ENCODE data around the gene KCNAB2.
A peak's percentile ranks its signal among the peaks of the same experiment; 100 is the strongest.

The KCNAB2 gene

DNA sequence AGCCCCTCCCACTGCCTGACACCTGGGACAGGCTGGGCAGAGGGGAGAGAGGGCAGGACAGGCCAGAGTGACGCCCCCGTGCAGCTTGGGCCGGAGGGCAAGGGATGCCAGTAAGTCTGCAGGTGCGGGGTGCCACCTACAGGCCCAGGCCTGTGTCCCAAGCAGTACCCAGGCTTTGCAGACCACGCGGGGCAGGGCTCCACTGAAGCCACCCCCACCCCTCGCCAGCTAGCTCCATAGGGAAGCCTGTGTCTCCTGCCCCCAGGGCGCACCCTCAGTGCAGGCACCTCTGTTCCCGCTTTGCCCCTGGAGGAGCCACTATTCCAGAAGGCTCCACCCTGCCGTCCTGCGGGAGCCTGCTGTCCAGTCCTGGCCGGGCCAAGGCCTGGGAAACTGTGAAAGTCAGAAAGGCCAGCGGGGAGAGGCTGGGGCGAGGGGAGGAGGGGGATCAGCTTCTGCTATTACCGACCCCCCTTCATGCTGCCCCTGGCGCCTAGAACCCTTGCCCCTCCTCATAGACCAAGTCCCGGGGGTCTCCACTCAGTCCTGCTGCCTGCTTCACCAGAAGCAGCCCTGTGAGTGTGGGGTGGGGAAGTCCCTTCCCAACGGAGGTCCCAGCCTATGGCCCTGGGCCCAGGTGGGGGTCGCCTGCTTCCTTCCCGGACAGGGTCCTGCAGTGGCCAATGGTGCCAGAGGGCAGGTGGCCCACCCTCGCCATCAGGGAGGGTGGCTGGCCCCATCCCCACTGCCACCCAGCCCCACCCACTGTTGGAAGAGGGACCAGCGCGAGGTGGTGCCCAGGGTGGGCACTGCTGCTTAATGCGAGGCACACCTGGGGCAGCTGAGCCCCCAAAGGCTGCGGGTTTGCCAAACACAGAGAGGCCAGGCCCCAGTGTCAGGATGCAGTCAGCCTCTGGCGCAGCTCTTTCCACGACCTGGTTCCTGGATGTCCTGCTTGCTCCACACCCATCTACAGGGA lies 54.4 kb downstream of the KCNAB2 start:
- no peak for DNase-seq

DNA sequence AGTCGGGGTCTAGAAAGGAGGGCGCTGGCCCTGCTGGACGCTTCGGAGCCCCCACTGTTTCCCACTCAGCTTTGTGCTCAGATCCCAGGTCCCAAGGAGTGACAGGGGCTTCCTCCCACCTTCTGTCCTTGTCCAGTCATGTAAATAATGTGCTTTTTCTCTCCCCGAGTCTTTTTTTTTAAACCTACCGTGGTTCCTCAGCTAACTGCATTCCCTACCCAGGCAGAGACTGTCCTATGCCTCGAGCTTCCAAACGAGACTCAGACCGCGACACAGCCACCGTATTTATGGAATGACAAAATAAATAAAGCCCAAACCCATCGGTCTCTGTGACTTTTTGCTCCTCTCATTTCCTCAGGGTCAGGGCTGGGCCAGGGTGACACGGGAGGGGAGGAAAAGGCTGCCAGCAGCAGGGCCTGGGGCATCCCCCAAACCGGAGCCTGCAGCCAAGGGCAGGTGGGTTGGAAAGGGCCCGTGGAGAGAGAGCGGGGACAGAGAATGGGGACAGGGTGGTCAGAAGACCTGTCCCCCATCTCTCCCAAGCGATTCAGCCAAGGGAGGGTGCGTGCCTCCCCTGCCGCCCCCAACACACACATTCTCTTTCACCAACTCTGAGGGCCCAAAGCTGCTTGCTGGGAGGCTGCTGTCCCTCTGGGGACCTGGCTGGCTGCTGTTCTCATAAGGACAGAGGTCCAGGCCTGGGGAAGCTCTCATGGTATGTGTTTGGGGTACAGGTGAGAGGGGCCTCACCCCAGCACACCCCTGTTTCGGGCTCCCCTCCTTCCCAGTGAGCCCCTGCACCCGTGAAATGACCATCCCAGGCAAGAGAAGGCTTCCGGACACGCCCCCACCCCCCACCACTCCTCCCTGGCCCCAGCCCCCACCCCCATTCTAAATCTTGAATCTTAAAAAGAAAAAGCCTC lies 55.4 kb downstream of the KCNAB2 start:
- DNase-seq, result no peak

DNA sequence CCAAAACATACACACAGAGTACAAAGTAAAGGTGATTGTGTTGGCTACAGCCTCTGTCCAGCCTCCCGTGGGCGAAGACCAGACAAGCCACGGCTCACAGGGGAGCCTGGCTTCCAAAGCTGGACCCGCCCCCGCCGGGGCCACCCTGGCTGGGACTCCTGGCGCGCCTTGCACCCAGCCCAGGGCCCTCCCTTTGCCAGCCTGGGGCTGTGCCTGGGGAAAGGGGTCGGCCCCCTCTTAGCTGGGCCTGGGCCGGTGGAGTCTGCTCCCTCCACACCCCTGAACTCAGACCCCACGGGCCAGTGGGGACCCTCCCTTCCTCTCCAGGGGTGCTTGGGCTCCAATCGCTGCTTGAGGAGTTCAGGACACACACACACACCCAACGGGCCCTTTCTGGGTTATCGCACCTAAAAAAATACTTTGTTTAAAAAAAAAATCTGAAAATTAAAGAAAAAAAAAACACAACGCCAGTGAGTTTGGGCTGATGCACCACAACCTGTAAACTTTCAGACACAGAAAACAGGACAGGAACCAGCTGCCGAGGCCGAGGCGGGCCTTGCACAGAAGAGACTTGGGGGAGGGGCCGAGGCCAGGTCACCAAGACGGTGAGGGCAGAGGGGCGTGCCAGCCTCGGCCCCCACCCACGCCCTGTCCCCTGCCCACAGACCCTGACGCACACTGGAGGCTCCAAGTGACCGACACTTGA lies 56.3 kb downstream of the KCNAB2 start:
- DNase-seq, result no peak

DNA sequence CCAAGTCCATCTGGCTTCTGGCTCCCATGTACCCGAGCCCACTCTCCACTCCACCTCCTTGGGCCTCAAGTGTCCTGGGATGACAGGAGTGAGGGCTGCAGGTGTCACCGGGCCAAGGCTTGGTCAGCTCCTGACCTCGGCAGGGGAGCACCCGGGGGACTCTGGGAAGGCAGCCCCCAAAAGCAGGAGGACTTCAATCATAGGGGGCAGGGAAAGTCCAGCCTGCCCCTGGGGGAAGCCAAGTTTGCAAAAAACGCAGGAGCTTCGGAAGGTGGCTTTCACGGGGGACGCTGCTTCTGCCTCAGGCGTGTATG lies 56.8 kb downstream of the KCNAB2 start:
- no peak for DNase-seq

DNA sequence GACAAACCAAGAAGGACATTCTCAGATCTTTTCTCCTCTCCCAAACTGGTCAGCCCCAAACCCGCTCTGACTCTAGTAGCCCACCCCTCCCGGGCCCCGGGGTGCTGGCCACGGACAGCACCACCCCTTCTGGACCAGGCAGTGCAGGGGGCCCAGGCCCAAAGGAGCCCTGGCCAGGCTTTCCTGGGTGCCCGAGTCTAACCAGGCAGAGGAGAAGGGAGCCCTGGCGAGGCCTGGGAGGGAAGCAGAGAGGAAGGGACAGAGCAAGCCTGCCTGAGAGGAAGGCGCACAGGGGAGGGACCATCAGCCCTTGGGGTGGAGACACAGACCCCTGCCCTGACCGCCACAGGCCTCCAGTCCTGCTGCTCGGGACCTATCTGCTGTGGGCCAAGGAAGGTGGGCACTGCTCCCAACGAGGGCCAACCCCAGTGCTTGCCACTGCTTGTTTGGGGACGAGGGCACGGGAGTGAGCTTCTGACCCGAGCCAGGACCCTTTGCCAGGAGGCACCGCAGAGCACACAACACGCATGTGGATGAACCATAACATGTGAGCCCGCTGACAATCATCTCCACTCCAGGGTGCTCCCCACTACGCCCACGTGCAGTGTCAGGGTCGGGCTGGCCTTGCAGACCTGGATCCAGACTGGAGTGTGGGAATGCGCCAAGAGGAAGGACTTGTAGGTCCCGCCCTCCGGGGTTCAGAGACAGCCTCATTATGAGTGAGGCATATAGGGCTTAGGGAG lies 57.6 kb downstream of the KCNAB2 start:
- no peak for DNase-seq

GRCh38 chr1:6103854-6104530 lies 58.3 kb downstream of the KCNAB2 start:
- DNase-seq, result no peak

DNA sequence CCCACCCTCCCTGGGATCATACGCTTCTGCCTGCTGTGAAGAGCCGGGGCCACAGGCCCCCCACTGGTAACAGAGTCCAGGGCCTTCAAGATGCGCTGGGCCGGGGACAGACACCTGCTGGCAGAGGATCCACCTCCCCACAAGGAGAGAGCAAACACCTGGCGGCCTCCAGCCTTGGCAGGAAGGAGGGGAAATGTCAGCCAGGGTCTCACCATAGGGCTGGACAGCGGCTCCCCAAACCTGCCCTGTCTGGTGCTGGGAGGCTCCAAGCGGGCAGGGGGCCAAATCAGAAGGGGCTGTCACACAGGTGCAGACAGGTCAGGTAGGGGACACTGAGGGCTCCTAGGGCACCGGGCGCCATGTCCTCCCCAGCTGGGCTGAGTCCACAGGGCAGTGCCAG lies 58.9 kb downstream of the KCNAB2 start:
- DNase-seq, result no peak

GRCh38 chr1:6105218-6105679 lies 59.6 kb downstream of the KCNAB2 start:
- no peak for DNase-seq

DNA sequence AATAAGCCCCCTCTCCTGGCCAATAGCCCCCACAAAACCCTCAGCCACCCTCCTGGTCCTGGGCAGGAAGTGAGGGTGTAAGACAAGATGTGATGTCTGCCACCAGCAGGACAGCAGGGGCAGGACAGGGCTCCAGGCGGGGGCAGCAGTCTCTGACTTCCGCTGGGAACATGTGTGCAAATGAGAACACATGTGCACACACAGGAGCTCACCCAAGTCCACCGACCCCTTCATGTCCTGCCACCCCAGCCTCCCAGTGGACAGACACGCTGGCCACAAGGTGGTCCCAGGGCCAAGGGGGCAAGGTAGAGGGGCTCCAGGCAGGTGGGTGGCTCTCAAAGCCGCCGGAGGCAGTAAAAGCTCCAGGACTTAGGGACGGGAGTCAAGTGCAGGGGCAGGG lies 60.1 kb downstream of the KCNAB2 start:
- no peak for DNase-seq

DNA sequence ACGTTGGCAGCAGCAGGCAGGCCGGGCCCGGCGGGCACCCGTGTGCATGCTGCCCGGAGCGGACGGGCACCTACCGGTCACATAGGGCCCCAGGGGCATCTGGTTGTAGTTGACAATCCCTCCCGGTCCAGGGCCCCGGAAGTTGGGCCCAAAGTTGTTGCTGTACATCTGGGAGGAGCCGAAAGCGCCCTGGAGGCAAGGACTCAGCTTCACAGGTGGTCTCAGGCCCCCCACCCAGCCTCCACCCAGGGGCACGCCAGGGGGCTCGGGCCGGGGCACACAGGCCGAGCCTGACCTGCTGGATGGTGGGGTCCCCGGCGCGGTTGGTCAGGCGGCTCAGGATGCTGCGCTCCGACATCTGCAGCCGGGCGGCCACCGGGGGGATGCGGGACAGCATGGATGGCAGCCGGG lies 60.6 kb downstream of the KCNAB2 start:
- no peak for DNase-seq

- no peak for DNase-seq
Observed at GRCh38 chr1:6106977-6107376, 61.3 kb downstream of the KCNAB2 start.

DNA sequence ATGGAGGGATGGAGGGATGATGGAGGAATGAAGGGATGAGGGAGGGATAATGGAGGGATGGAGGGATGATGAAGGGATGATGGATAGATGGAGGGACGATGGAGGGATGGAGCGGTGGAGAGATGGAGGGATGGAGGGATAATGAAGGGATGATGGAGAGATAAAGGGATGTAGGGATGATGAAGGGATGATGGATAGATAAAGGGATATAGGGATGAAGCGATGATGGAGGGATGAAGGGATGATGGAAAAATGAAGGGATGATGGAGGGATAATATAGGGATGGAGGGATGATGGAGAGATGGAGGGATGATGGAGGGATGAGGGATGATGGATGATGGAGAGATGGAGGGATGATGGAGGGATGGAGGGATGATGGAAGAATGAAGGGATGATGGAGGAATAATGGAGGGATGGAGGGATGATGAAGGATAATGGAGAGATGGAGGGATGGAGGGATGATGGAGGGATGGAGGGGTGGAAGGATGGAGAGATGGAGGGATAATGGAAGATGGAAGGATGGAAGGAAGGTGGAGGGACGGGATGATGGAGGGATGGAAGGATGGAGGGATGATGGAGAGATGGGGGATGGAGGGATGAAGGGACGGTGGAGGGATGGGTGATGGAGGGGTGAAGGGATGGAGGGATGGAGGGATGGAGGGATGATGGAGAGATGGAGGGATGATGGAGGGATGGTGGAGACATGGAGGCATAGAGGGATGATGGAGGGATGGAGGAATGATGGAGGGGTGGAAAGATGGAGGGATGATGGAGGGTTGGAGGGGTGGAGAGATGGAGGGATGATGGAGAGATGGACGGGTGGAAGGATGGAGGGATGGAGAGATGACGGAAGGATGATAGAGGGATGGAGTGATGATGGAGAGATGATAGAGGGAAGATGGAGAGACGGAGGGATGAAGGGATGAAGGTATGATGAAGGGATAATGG lies 62.0 kb downstream of the KCNAB2 start:
- no peak for DNase-seq

- no peak for DNase-seq
Observed at GRCh38 chr1:6108476-6108875, 62.8 kb downstream of the KCNAB2 start.

GRCh38 chr1:6108937-6109614 lies 63.4 kb downstream of the KCNAB2 start:
- peak; percentile 25 for DNase-seq

DNA sequence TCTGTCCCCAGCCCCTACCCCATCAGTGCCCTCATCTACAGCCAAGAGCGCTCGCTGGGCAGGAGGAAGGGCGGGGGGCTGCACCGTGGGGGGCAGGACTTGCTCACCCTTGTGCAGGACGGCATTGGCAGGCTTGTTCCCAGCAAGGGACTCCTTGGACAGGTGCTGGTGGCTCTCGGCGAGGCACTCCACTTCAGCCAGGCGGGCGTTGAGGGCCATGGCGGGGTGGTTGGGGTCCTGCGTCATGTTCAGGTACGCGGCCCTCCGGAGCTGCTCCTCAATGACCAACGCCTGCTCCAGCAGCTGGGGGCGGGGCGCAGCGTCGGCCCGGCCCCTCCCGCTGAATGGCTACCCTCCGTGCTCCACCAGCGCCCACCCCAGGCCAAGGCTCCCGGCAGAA lies 64.0 kb downstream of the KCNAB2 start:
- DNase-seq, result no peak

GRCh38 chr1:6110326-6110725 lies 64.6 kb downstream of the KCNAB2 start:
- no peak for DNase-seq

DNA sequence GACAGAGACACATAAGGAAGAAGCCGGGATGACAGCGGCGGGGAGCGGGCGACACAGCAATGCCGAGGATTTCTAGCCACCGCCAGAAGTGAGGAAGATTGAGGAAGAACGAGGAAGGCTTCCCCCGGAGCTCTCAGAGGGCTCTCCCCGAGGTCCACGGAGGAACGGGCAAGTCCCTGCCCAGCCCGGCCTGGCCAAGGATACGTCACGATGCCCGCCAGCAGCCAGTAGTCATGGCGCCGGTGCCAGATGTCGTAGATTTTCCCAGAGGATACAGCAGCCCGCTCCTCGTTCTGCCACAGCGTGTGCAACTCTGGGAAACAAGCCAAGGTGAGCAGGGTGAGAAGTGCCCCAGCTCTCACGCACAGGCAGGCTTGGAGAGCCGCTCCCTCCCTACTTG lies 65.9 kb downstream of the KCNAB2 start:
- DNase-seq, result no peak

- DNase-seq, result no peak
Observed at GRCh38 chr1:6111991-6112689, 66.5 kb downstream of the KCNAB2 start.

DNA sequence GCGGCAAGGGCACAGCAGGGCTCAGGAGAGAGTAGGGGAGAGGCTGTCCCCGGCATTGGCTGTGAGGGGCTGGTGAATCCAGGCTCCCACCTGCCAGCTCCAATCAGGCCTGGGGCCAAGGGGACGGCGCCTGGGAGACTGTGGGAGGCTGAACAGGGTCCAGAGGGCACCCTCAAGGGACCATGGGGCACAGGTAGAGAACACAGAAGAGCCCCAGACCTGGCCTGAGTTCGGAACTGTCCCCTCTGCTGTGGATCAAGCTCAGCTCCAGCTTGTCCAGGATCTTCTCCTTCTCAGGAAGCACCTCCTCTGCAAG lies 67.0 kb downstream of the KCNAB2 start:
- DNase-seq, result no peak

DNA sequence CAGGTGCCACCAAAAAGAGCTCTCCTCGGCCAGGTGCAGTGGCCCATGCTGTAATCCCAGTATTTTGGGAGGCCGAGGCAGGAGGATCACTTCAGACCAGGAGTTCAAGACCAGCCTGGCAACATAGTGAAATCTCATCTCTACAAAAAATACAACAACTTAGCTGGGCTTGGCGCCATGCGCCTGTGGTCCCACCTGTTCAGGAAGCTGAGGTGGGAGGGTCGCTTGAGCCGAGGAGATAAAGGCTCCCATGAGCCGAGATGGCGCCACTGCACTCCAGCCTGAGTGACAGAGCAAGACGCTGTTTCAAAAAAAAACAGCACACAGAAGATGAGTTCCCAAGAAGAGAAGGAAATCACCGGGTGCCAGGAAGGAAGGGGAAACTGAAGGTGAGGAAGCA lies 67.4 kb downstream of the KCNAB2 start:
- DNase-seq, result no peak
